Heart right ventricle (tissue), 16 donors: ENCODE data around the gene ACTR10. TPM values are rescaled to one million over a fixed set of nuclear protein-coding genes. Genes with fewer than 3 reads are reported as not detected.
A peak's percentile ranks its signal among the peaks of the same experiment; 100 is the strongest.
"Not testable (repeated sequence)": the region's sequence is repeated elsewhere in the genome, so short reads cannot be mapped to it uniquely, and the experiment has no call there.

Experiments
- ATAC-seq, 8 donors: fragments of 200-7000 bp; cut with Tn5 transposase; one replicate each; pipeline ENCODE4 v1.9.1; 2020; ENCODE audit warnings: mild to moderate bottlenecking in 8 of 8, moderate library complexity in 8 of 8, moderate number of reproducible peaks in 1 of 8
- DNase-seq, 2 donors: peaks; one replicate each; pipeline ENCODE4 v3.0.0-alpha.2; 2020
- H3K27ac ChIP-seq, 10 donors: fragments of 200-600 bp; sonication (generic) in 2 of 10; one replicate each; pipeline versions ENCODE4 v1.5.0 to v1.8.0; 2020 to 2022; ENCODE audit warnings: mild to moderate bottlenecking in 3 of 10
- H3K27me3 ChIP-seq, 7 donors: fragments of 200-600 bp; one replicate each; pipeline ENCODE4 v1.8.0; 2021 to 2022; ENCODE audit warnings: mild to moderate bottlenecking in 2 of 7
- H3K36me3 ChIP-seq, 9 donors: fragments of 200-600 bp; sonication (generic) in 1 of 9; one replicate each; pipeline versions ENCODE4 v1.5.0 to v1.8.0; 2020 to 2022; ENCODE audit warnings: mild to moderate bottlenecking in 2 of 9
- H3K4me1 ChIP-seq, 9 donors: fragments of 200-600 bp; sonication (generic) in 1 of 9; one replicate each; pipeline versions ENCODE4 v1.5.0 to v1.8.0; 2020 to 2022; ENCODE audit warnings: mild to moderate bottlenecking in 4 of 9
- H3K4me3 ChIP-seq, 10 donors: fragments of 200-600 bp; sonication (generic) in 2 of 10; one replicate each; pipeline versions ENCODE4 v1.5.0 to v1.8.0; 2020 to 2022; ENCODE audit warnings: mild to moderate bottlenecking in 7 of 10, moderate library complexity in 2 of 10
- H3K9me3 ChIP-seq, 11 donors: fragments of 200-600 bp in 10 of 11; sonication (generic) in 2 of 11; one replicate each; pipeline versions ENCODE4 v1.5.0 to v1.8.0; 2013 to 2022; ENCODE audit warnings: mild to moderate bottlenecking in 2 of 11, control low read depth in 1 of 11, moderate library complexity in 1 of 11
- CTCF ChIP-seq, 9 donors: fragments of 200-600 bp; sonication (generic) in 2 of 9; IDR thresholded peaks; one replicate each; pipeline versions ENCODE4 v1.5.0 to v1.8.0; 2021 to 2022; ENCODE audit warnings: antibody characterized with exemption in 9 of 9, mild to moderate bottlenecking in 5 of 9, moderate library complexity in 1 of 9
- WGBS, 2 donors: extraction: QIAGEN DNeasy Blood & Tissue Kit; methylation state at CpG; one replicate each; pipeline ENCODE4 v1.1.7; 2013; ENCODE audit warnings: inconsistent platforms in 1 of 2; 5-methylcytosine and 5-hydroxymethylcytosine counted together
- intact Hi-C, 10 donors: fragments of 100-400 bp; cut with DNase I; formaldehyde crosslinking; loops; one replicate each; pipeline versions ENCODE4 v1.11.1 to v1.14.2; 2022
- polyA plus RNA-seq, 2 donors: library from polyadenylated mRNA; stranded (reverse); fragments of 200-250 nt; gene quantifications; one replicate each; pipeline ENCODE4 v1.2.3, GENCODE V29; 2013
- total RNA-seq, 10 donors: library from RNA; stranded (reverse); fragmentation: NEBNext Ultra II Directional in 3 of 10; extraction: Animal tissue kit (Norgen Biotek cat#: 25700) in 3 of 10; gene quantifications; one replicate each; pipeline versions ENCODE4 v1.2.1 to v1.2.4, GENCODE V29; 2021 to 2023
- donor health status: Arrhythmogenic right ventricular cardiomyopathy.
- donor health status: ischemic (EF 13 %, LVEDD 7.1; RV severe dilation, severe dysfunction).
- donor health status: healthy with polysubstance abuse.
- donor health status: DM: no; HTN: yes; CAD: no.
- donor health status: DM: no; HTN: no; CAD: no.
- donor health status: ischemic (EF 25% LVEDD 6.9; RV normal size, moderate dysfunction).
- donor health status: ischemic (EF 25% LVEDD 5.7; RV mildly dilated, moderate dysfunction).
- donor health status: healthy.
- donor health status: DM: yes; HTN: yes; CAD: no.
- donor health status: Ischemic cardiomyopathy.
- donor health status: ischemic (EF 35%, LVEDD 5.7; RV mildly dilated, moderate dysfunction).
- donor health status: nonischemic (EF 11% LVEDD 7.7; RV severe dilation, severe dysfunction).
- donor health status: DM: yes; HTN: yes; CAD: no.
- donor health status: PGD.
- donor health status: ischemic (EF 29% LVEDD 5.4; RV normal size, mild dysfunction).
- donor health status: nonischemic (EF 23%, LVEDD 6.1; RV moderate dilation, normal function).

ACTR10 gene
- total and polyA plus RNA-seq, 12 donors = 60.5 to 88.9 (median 72.8) TPM

DNA sequence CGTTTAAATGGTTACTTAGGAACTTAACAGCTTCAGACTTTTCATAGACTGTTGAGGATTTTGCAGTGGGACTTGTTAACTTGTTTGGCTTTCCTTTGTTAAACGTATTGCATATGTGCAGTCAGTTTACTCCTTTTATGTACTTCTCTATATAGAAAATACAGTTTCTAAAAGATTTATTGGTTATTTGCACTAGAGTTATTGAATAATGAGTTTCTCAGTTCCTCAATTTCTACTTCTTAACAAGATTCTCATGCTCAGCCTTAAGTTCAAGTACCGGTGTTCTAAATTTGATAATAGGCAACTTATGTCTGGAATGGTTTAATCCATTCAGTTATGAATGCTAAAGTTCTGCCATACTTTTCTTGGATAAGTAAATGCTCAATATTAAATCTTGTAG lies 45.6 kb downstream of the ACTR10 start:
- Histone ChIP-seq H3K4me1 (peaks cover 7 to 45% (median 36%) of the 10 kb centered on the region in 9 donors), H3K27ac (peak overlapping the region in 9 of 10 donors; percentile 90 to 98 (median 95)), H3K9me3 (no peaks in the 10 kb centered on the region), H3K27me3 (no peaks in the 10 kb centered on the region), H3K36me3 (peaks cover 0 to 35% (median 3%) of the 10 kb centered on the region in 9 donors), H3K4me3 (peak overlapping the region; percentile 60 to 95 (median 82))
- intact Hi-C loops = loop anchor here in 8 of 10 donors (2.0 to 10.0 kb wide), 3 partner anchors 49 to 53 kb away; partner anchors contain the start of gene ARID4A (in 8 of the 8)
- 1 to 3% methylated on average over 3 of the region's 3 CpGs for WGBS, 2 donors
- DNase-seq (no peak), ATAC-seq (no peak)
- TF ChIP-seq CTCF (IDR thresholded peaks at IDR 0.05) = no peak

- WGBS, 2 donors = 93 to 94% methylated on average over 8 of the region's 8 CpGs
- no peak for TF ChIP-seq CTCF (IDR thresholded peaks at IDR 0.05)
- DNase-seq (no peak), ATAC-seq (no peak)
- intact Hi-C loops = loop anchor here in 7 of 10 donors (5.0 to 10.0 kb wide), 2 partner anchors 45 to 48 kb away; partner anchors contain the start of gene ARID4A (in 7 of the 7)
- peaks cover 0 to 76% (median 32%) of the 10 kb centered on the region in 9 donors for H3K36me3 ChIP-seq
- no peaks in the 10 kb centered on the region for H3K9me3 ChIP-seq
- H3K27me3 ChIP-seq = no peaks in the 10 kb centered on the region
- H3K27ac ChIP-seq = no peak overlapping the region
- no peak overlapping the region for H3K4me3 ChIP-seq
- peaks cover 7 to 45% (median 28%) of the 10 kb centered on the region in 9 donors for H3K4me1 ChIP-seq
These were observed 49.7 kb downstream of the ACTR10 start for GRCh38 chr14:58249611-58250010.

- Histone ChIP-seq H3K4me1 (peaks cover 0 to 7% (median 0%) of the 10 kb centered on the region in 9 donors), H3K36me3 (peaks cover 0 to 100% (median 76%) of the 10 kb centered on the region in 9 donors), H3K27ac (no peak overlapping the region), H3K27me3 (no peaks in the 10 kb centered on the region), H3K9me3 (no peaks in the 10 kb centered on the region), H3K4me3 (no peak overlapping the region)
- ATAC-seq (peak in 1 of 8 donors; percentile 30), DNase-seq (no peak)
- no peak for TF ChIP-seq CTCF (IDR thresholded peaks at IDR 0.05)
- intact Hi-C loops = no loop called here
- 97 to 98% methylated on average over 4 of the region's 4 CpGs for WGBS, 2 donors
These were observed 58.2 kb downstream of the ACTR10 start for GRCh38 chr14:58258156-58258555.

DNA sequence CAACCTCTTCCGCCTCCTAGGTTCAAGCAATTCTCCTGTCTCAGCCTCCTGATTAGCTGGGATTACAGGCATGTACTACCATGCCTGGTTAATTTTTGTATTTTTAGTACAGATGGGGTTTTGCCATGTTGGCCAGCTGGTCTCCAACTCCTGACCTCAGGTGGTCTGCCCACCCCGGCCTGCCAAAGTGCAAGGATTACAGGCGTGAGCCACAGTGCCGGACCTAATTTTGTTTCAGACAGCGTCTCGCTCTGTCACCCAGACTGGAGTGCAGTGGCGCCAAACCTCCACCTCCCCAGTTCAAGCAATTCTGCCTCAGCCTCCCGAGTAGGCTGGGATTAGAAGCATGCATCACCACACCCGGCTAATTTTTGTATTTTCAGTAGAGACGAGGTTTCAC lies 62.1 kb downstream of the ACTR10 start:
- H3K36me3 ChIP-seq = peaks cover 0 to 100% (median 82%) of the 10 kb centered on the region in 9 donors
- H3K4me3 ChIP-seq, H3K27ac ChIP-seq, H3K4me1 ChIP-seq, DNase-seq, intact Hi-C loops, H3K27me3 ChIP-seq, H3K9me3 ChIP-seq: not testable (repeated sequence)
- 94 to 96% methylated on average over 10 of the region's 10 CpGs for WGBS, 2 donors
- peak in 2 of 8 donors; percentile 12 to 18 for ATAC-seq

- intact Hi-C loops = no loop called here
- H3K27me3 ChIP-seq = no peaks in the 10 kb centered on the region
- peaks cover 0 to 100% (median 83%) of the 10 kb centered on the region in 9 donors for H3K36me3 ChIP-seq
- DNase-seq (no peak), ATAC-seq (no peak)
- H3K27ac ChIP-seq = no peak overlapping the region
- no peak for TF ChIP-seq CTCF (IDR thresholded peaks at IDR 0.05)
- no peak overlapping the region for H3K4me3 ChIP-seq
- H3K4me1 ChIP-seq = peaks cover 0 to 4% (median 0%) of the 10 kb centered on the region in 9 donors
- H3K9me3 ChIP-seq = no peaks in the 10 kb centered on the region
These were observed 65.5 kb downstream of the ACTR10 start for GRCh38 chr14:58265401-58265800.
